Measurements from ENCODE around the gene GALNT7.
A peak's percentile ranks its signal among the peaks of the same experiment; 100 is the strongest.

- peak; percentile 78 for TF ChIP-seq CTCF (conservative IDR thresholded peaks at IDR 0.05; ENCODE audit: low read depth, low read length)
- TF ChIP-seq EZH2 (IDR thresholded peaks at IDR 0.05; ENCODE audit: low read length, unreplicated experiment): no peak
- TF ChIP-seq EZH2phosphoT487 (IDR thresholded peaks at IDR 0.05; ENCODE audit: borderline replicate concordance, low read length): no peak
Observed at GRCh38 chr4:173301518-173302201, 133.0 kb downstream of the GALNT7 start.

Data from PC-3 (cell line).